GM19035 (cell line): ENCODE data around the gene DHX58.

Experiments
- ATAC-seq: cut with Tn5 transposase; IDR thresholded peaks from one replicate; pipeline ENCODE4 v1.9.1; 2021; ENCODE audit not compliant: unreplicated experiment

The DHX58 gene

DNA sequence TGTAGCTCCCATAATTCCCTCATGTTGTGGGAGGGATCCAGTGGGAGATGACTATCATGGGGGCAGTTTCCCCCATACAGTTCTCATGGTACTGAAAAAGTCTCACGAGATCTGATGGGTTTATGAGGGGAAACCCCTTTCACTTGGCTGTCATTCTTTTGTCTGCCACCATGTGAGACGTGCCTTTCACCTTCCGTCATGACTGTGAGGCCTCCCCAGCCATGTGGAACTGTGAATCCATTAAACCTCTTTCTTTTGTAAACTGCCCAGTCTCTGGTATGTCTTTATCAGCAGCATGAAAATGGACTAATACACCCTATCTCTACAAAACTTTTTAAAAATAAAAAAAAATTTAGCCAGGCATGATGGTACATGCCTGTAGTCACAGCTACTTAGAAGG lies 55.9 kb downstream of the DHX58 start:
- no peak for ATAC-seq

GRCh38 chr17:42055496-42055895 lies 57.0 kb downstream of the DHX58 start:
- no peak for ATAC-seq

- ATAC-seq = no peak
Observed at GRCh38 chr17:42055027-42055426, 57.5 kb downstream of the DHX58 start.

DNA sequence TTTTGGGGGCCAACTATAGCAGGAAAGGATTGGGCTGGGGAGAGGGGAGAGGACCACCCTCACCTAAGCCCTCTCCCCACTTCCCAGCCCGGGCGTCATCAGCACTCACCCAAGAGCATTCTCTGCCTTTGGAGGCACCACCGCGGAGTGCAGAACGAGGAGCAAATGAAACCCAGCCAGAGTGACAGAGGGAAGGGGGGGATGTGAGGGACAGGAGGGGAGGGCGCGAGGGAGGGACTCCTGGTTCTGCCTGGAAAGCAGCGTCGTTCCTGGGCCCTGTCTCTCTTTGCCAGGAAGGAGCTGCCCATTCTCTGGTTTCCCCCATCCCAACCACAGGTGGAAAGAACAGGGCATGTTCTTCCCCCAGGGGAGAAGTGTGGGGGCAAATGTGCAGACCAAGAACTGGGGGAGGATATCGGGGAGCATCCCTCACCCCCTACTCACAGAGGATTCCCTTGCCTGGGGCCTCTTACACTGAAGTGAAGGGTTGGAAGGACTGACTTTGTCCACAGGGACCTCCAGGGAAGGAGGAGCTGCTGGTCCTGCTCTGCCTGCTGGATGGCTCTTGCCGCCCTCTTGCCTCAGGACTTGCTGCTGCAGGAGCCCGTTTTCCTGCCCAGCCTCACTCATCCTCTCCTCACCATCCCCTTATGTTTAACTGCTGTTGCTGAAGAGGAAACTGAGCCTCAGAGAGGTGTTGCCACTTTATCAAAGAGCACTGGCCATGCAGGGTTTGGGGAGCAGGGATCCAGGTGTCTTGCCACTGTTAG lies 58.6 kb downstream of the DHX58 start:
- no peak for ATAC-seq

GRCh38 chr17:42052346-42052877 lies 60.1 kb downstream of the DHX58 start:
- no peak for ATAC-seq

- ATAC-seq = no peak
Observed at GRCh38 chr17:42051645-42052044, 60.9 kb downstream of the DHX58 start.
